Stomach (tissue), 9 donors: ENCODE data around the gene TEAD2. TPM values are rescaled to one million over a fixed set of nuclear protein-coding genes. Genes with fewer than 3 reads are reported as not detected.

Experiments used
- DNase-seq, 2 donors: peaks; one replicate each; pipeline versions ENCODE4 v3.0.0 to v3.0.0-alpha.2; 2013 to 2019
- H3K27ac ChIP-seq, 5 donors: fragments of 200-600 bp in 4 of 5; sonication (generic) in 4 of 5; one replicate each; pipeline ENCODE4 v1.5.1; 2013 to 2019; ENCODE audit warnings: mild to moderate bottlenecking in 1 of 5, moderate library complexity in 1 of 5
- H3K27me3 ChIP-seq, 3 donors: fragments of 200-600 bp; sonication (generic); one replicate each; pipeline ENCODE4 v1.5.1; 2017 to 2019; ENCODE audit warnings: mixed run types in 1 of 3
- H3K36me3 ChIP-seq, 4 donors: fragments of 200-600 bp; sonication (generic); 1 replicate in 3 of 4; 2 replicates in 1 of 4; pipeline ENCODE4 v1.5.1; 2016 to 2019
- H3K4me1 ChIP-seq, 4 donors: fragments of 200-600 bp; sonication (generic); one replicate each; pipeline ENCODE4 v1.5.1; 2016 to 2019
- H3K4me3 ChIP-seq, 4 donors: fragments of 200-600 bp; sonication (generic) in 3 of 4; one replicate each; pipeline ENCODE4 v1.5.1; 2016 to 2019; ENCODE audit warnings: mild to moderate bottlenecking in 1 of 4
- H3K9me3 ChIP-seq, 4 donors: fragments of 200-600 bp; sonication (generic); one replicate each; pipeline ENCODE4 v1.5.1; 2016 to 2019
- CTCF ChIP-seq, 7 experiments: fragments of 450-650 bp in 4 of 7; fragments of 200-600 bp in 3 of 7; sonication (generic) in 3 of 7; IDR thresholded peaks; one replicate each; pipeline ENCODE4 v1.5.1; 2016 to 2019; ENCODE audit warnings: antibody characterized with exemption in 7 of 7, control low read depth in 2 of 7, mild to moderate bottlenecking in 1 of 7
- EP300 ChIP-seq: sonication (generic); formaldehyde crosslinking; IDR thresholded peaks from one replicate; pipeline ENCODE4 v1.6.1; 2017; ENCODE audit warnings: antibody characterized with exemption
- POLR2A ChIP-seq, 4 donors: fragments of 450-650 bp; IDR thresholded peaks; one replicate each; pipeline ENCODE4 v1.6.1; 2016; ENCODE audit warnings: antibody characterized with exemption in 4 of 4, control low read depth in 2 of 4, mild to moderate bottlenecking in 1 of 4, moderate library complexity in 1 of 4
- POLR2AphosphoS5 ChIP-seq, 3 donors: sonication (generic); formaldehyde crosslinking; IDR thresholded peaks; one replicate each; pipeline ENCODE4 v1.6.1; 2016; ENCODE audit warnings: antibody characterized with exemption in 3 of 3
- WGBS, 5 donors: extraction: QIAGEN DNeasy Blood & Tissue Kit in 3 of 5; methylation state at CpG; one replicate each; pipeline versions ENCODE4 v1.1.5 to v1.1.7; 2013 to 2018; 5-methylcytosine and 5-hydroxymethylcytosine counted together
- intact Hi-C: fragments of 100-400 bp; cut with DNase I; formaldehyde crosslinking; loops from one replicate; pipeline ENCODE4 v1.15.1; 2023; ENCODE audit warnings: low total_unique reads
- polyA plus RNA-seq, 3 donors: library from polyadenylated mRNA; stranded (reverse); fragments of 200-250 nt; gene quantifications; one replicate each; pipeline ENCODE4 v1.2.3, GENCODE V29; 2013
- total RNA-seq, 5 donors: library from RNA; depleted of rRNA; stranded (reverse); fragments of >200 nt; gene quantifications; one replicate each; pipeline versions ENCODE4 v1.1.0 to v1.2.3, GENCODE V29; 2014 to 2016
- donor health status: healthy with polysubstance abuse.
- donor health status: Bipolar disorder and iron deficiency.
- donor health status: healthy.

Gene TEAD2
- total and polyA plus RNA-seq, 8 donors: 4.3 to 42.0 (median 20.0) TPM

- no peaks in the 10 kb centered on the region for H3K4me1 ChIP-seq
- no peak for DNase-seq
- H3K4me3 ChIP-seq: no peak within 1 kb of the TSS
- intact Hi-C loops: no loop called here
- 92 to 94% (median 93%) methylated on average over 34 to 38 of the region's 38 CpGs for WGBS, 5 donors
- H3K9me3 ChIP-seq: peaks cover 0 to 23% (median 0%) of the 10 kb centered on the region in 4 donors
- H3K36me3 ChIP-seq: peaks cover 0 to 22% (median 6%) of the 10 kb centered on the region in 4 donors
- no peak within 1 kb of the TSS for H3K27ac ChIP-seq
- TF ChIP-seq POLR2A (IDR thresholded peaks at IDR 0.05) (no peak), POLR2AphosphoS5 (IDR thresholded peaks at IDR 0.05) (no peak), EP300 (no peak), CTCF (IDR thresholded peaks at IDR 0.05) (no peak)
- H3K27me3 ChIP-seq: no peaks in the 10 kb centered on the region
Measured at GRCh38 chr19:49324801-49325576, 37.2 kb downstream of the TEAD2 start, which contains the start of gene SLC6A16. Gene SLC6A16, minus strand, starts transcription at chr19:49325191. Its CDS starts 13,844 bp downstream, at chr19:49311347.

- DNase-seq: no peak
- no peak overlapping the region for H3K4me3 ChIP-seq
- TF ChIP-seq POLR2A (IDR thresholded peaks at IDR 0.05): no peak
- no peak for TF ChIP-seq CTCF (IDR thresholded peaks at IDR 0.05)
- TF ChIP-seq EP300: no peak
- no peak for TF ChIP-seq POLR2AphosphoS5 (IDR thresholded peaks at IDR 0.05)
- intact Hi-C loops: no loop called here
- peaks cover 0 to 26% (median 4%) of the 10 kb centered on the region in 4 donors for H3K36me3 ChIP-seq
- H3K27me3 ChIP-seq: no peaks in the 10 kb centered on the region
- H3K4me1 ChIP-seq: no peaks in the 10 kb centered on the region
- no peak overlapping the region for H3K27ac ChIP-seq
- H3K9me3 ChIP-seq: peaks cover 0 to 31% (median 10%) of the 10 kb centered on the region in 4 donors
Measured at GRCh38 chr19:49318296-49318695, 43.9 kb downstream of the TEAD2 start.

GRCh38 chr19:49316284-49316683, 45.9 kb downstream of the TEAD2 start:
- TF ChIP-seq POLR2AphosphoS5 (IDR thresholded peaks at IDR 0.05) (no peak), CTCF (IDR thresholded peaks at IDR 0.05) (no peak), POLR2A (IDR thresholded peaks at IDR 0.05) (no peak), EP300 (no peak)
- peaks cover 0 to 20% (median 10%) of the 10 kb centered on the region in 4 donors for H3K9me3 ChIP-seq
- H3K27me3 ChIP-seq: no peaks in the 10 kb centered on the region
- intact Hi-C loops: no loop called here
- H3K4me3 ChIP-seq: no peak overlapping the region
- no peak overlapping the region for H3K27ac ChIP-seq
- DNase-seq: no peak
- no peaks in the 10 kb centered on the region for H3K4me1 ChIP-seq
- H3K36me3 ChIP-seq: peaks cover 0 to 19% (median 2%) of the 10 kb centered on the region in 4 donors

GRCh38 chr19:49315111-49315510, 47.1 kb downstream of the TEAD2 start:
- WGBS, 5 donors: 63 to 96% (median 89%) methylated on average over 1 of the region's 1 CpG
- TF ChIP-seq POLR2AphosphoS5 (IDR thresholded peaks at IDR 0.05) (no peak), CTCF (IDR thresholded peaks at IDR 0.05) (no peak), POLR2A (IDR thresholded peaks at IDR 0.05) (no peak), EP300 (no peak)

More at GRCh38 chr19:49315111-49315510, 47.1 kb downstream of the TEAD2 start:
- DNase-seq: no peak
- H3K9me3 ChIP-seq: peaks cover 0 to 14% (median 7%) of the 10 kb centered on the region in 4 donors
- no peaks in the 10 kb centered on the region for H3K4me1 ChIP-seq
- intact Hi-C loops: no loop called here
- no peak overlapping the region for H3K4me3 ChIP-seq
- H3K27ac ChIP-seq: no peak overlapping the region
- no peaks in the 10 kb centered on the region for H3K27me3 ChIP-seq
- H3K36me3 ChIP-seq: peaks cover 0 to 29% (median 13%) of the 10 kb centered on the region in 4 donors
